ENCODE results near the gene MIS18BP1.

GRCh38 chr14:45222485-45223262 is 30.3 kb downstream of the MIS18BP1 start:
- TF ChIP-seq CTCF (IDR thresholded peaks at IDR 0.05; ENCODE audit: low read depth, low read length, poor library complexity, severe bottlenecking), result no peak
- TF ChIP-seq EZH2phosphoT487 (IDR thresholded peaks at IDR 0.05; ENCODE audit: borderline replicate concordance, low read length), result no peak

Measured in DOHH2 (cell line).